ENCODE measurements around the gene NDUFV2. TPM values are rescaled to one million over a fixed set of nuclear protein-coding genes. Genes with fewer than 3 reads are reported as not detected.

NDUFV2 gene
- polyA plus RNA-seq, 1 experiment, result 207 TPM

GRCh38 chr18:9067823-9068222 is 34.7 kb upstream of the NDUFV2 start:
- DNase-seq (ENCODE audit: low read depth, low spot score), result no peak
- Histone ChIP-seq H3K27ac (ENCODE audit: low read depth, low read length) (no peak overlapping the region), H3K27me3 (ENCODE audit: control insufficient read depth, insufficient read depth, low read length) (no peaks in the 10 kb centered on the region), H3K9me3 (ENCODE audit: control insufficient read depth, insufficient read depth, low read length) (no peaks in the 10 kb centered on the region), H3K4me3 (ENCODE audit: low read depth, low read length) (no peak overlapping the region)
- ChIA-PET POLR2A (interaction anchor here (0.6 kb wide), 1 partner anchor 452 kb away, joined by 4 read pairs; no protein-coding TSS in a partner anchor), CTCF (no interaction called here)
- no peak for TF ChIP-seq CTCF (IDR thresholded peaks at IDR 0.05; ENCODE audit: low read depth, low read length)

DNA sequence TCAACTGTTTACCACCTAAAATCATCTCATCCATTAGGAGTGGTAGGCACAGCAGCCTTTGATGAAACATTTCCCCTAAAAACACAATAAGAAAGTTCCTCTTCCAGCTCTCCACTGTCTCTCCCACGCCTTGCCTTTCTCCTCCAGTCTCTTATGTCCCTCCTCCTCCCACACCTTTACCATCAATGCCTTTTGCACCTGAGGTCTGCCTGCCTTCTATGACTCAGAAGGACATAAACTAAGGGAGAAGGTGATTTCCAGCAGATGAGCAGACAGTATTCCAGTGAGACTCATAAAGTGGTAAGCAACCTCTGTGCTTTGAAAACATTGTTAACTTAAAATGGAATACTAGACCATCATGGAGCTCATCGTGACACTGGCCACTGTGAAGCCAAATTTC is 34.2 kb upstream of the NDUFV2 start:
- no peak overlapping the region for H3K27ac ChIP-seq (ENCODE audit: low read depth, low read length)
- no peaks in the 10 kb centered on the region for H3K9me3 ChIP-seq (ENCODE audit: control insufficient read depth, insufficient read depth, low read length)
- ChIA-PET POLR2A (interaction anchor here (0.6 kb wide), 1 partner anchor 452 kb away, joined by 4 read pairs; no protein-coding TSS in a partner anchor), CTCF (no interaction called here)
- no peaks in the 10 kb centered on the region for H3K27me3 ChIP-seq (ENCODE audit: control insufficient read depth, insufficient read depth, low read length)
- DNase-seq (ENCODE audit: low read depth, low spot score), result no peak
- no peak for TF ChIP-seq CTCF (IDR thresholded peaks at IDR 0.05; ENCODE audit: low read depth, low read length)
- H3K4me3 ChIP-seq (ENCODE audit: low read depth, low read length), result no peak overlapping the region

- Histone ChIP-seq H3K9me3 (ENCODE audit: control insufficient read depth, insufficient read depth, low read length) (no peaks in the 10 kb centered on the region), H3K27ac (ENCODE audit: low read depth, low read length) (no peak overlapping the region), H3K4me3 (ENCODE audit: low read depth, low read length) (no peak overlapping the region), H3K27me3 (ENCODE audit: control insufficient read depth, insufficient read depth, low read length) (no peaks in the 10 kb centered on the region)
- no peak for DNase-seq (ENCODE audit: low read depth, low spot score)
- no peak for TF ChIP-seq CTCF (IDR thresholded peaks at IDR 0.05; ENCODE audit: low read depth, low read length)
- ChIA-PET CTCF (interaction anchor here (0.6 kb wide), 1 partner anchor 591 kb away, joined by 5 read pairs; no protein-coding TSS in a partner anchor), POLR2A (no interaction called here)
Observed at GRCh38 chr18:9069601-9070000, 32.9 kb upstream of the NDUFV2 start.

- ChIA-PET POLR2A (no interaction called here), CTCF (interaction anchor here (0.6 kb wide), 1 partner anchor 591 kb away, joined by 5 read pairs; no protein-coding TSS in a partner anchor)
- Histone ChIP-seq H3K27ac (ENCODE audit: low read depth, low read length) (no peak overlapping the region), H3K9me3 (ENCODE audit: control insufficient read depth, insufficient read depth, low read length) (no peaks in the 10 kb centered on the region), H3K27me3 (ENCODE audit: control insufficient read depth, insufficient read depth, low read length) (no peaks in the 10 kb centered on the region), H3K4me3 (ENCODE audit: low read depth, low read length) (no peak overlapping the region)
- no peak for DNase-seq (ENCODE audit: low read depth, low spot score)
- TF ChIP-seq CTCF (IDR thresholded peaks at IDR 0.05; ENCODE audit: low read depth, low read length), result no peak
Observed at GRCh38 chr18:9070212-9070611, 32.3 kb upstream of the NDUFV2 start.

- H3K27ac ChIP-seq (ENCODE audit: low read depth, low read length), result no peak overlapping the region
- no peak overlapping the region for H3K4me3 ChIP-seq (ENCODE audit: low read depth, low read length)
- no peaks in the 10 kb centered on the region for H3K27me3 ChIP-seq (ENCODE audit: control insufficient read depth, insufficient read depth, low read length)
- no peak for TF ChIP-seq CTCF (IDR thresholded peaks at IDR 0.05; ENCODE audit: low read depth, low read length)
- H3K9me3 ChIP-seq (ENCODE audit: control insufficient read depth, insufficient read depth, low read length), result no peaks in the 10 kb centered on the region
- POLR2A ChIA-PET, result no interaction called here
- no peak for DNase-seq (ENCODE audit: low read depth, low spot score)
- CTCF ChIA-PET, result no interaction called here
Observed at GRCh38 chr18:9079818-9080528, 22.5 kb upstream of the NDUFV2 start.

All from AG04450 (cell line).